DMS 273 treated with DMSO at 0.1 percent for 48 hours (cell line): Measurements from ENCODE around the gene PLCB1.

Source experiments
- DNase-seq: peaks from one replicate; lab custom pipeline; 2025; lab: John Stamatoyannopoulos, UW

Gene PLCB1

DNA sequence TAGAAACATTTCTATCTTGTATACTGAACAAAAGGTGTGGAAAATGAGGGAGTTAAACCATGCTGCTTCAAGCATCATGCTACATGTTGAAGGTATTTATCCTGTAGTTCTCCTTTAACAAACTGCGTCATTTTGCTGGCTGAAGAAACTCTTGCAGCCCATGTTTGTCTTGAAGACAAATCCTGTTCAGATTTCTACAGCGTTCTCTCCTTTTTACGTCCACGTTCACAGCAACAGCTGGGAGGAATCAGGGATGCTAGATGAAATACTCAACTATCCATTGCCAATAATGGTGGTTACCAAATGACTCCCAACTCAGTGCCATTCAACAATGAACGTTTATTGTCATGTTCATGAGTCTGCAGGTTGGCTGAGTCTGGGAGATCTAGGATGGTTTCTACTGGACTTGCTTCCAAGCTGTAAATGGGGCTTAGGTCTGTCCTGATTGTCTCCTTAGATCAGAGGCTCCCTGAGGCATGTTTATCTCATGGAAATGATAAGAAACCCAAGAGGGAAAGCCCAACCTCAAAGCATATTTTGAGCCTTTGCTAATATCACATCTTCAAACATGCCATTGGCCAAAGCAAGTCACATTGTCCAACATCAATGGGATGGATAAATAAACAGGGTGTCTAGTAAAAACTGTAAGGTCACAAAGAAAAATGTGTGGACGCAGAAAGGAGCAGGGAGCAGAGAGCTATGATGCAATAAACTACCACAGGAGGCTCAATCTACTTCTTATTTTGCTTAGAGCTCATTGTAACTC lies 2.7 kb upstream of the PLCB1 start:
- no peak for DNase-seq

GRCh38 chr20:8130840-8131526 lies 1.1 kb upstream of the PLCB1 start:
- no peak for DNase-seq

DNA sequence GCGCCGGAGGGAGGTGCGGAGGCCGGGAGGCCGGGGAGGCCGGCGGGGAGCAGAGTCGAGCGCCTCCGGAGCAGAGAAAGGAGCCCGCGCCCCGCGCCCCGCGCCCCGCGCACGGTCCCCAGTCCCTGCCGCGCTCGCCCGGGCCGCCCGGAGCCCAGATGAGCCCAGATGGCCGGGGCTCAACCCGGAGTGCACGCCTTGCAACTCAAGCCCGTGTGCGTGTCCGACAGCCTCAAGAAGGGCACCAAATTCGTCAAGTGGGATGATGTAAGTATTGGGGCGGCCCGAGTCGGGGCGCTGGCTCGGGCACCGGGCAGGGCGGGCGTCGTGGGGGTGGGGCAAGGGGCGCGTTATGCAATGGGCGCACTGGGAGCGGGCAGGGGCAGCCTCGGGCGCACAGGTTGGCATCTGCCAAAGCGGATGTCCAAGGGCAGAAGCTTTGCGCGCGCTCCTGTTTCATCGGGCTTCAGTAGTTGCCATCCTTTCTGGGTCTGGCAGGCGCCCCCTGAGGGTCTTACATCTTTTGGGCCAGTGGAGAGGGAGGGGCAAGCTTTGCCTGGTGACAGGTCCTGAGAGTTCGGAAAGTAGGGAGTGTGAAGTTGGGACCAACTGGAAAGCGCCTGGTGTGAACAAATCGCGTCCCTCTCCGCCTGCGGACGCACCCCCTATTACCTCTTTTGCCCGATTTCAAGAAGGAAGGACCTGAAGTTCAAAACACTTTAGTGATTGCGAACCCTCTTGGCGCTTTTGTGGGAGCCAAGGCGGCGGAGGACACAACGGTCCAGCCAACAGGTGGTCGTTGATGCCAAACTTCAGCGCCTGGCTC lies 631 bp downstream of the PLCB1 start:
- no peak for DNase-seq

DNA sequence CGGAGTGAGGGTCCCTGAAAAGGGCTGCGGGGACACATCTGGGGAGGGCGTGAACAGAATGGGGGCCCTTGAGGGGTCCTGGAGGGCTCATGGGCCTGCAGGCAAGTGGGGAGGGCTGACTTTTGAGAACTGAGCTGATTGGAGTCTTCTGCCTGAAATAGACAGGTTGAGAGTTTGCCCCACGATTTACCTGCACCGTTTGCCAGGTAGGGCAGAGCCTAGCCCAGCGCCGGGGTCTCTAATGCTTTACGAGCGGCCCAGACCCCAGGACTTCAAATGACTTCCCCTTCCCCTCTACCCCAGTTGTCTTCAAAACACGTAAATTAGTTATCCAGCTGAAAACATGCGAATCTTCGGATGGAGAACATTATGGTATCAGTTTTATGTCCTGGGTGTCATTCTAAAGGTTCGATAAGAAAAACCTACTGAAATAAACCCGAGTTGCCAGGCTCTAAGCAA lies 1.3 kb downstream of the PLCB1 start:
- no peak for DNase-seq

- no peak for DNase-seq
These were observed 1.9 kb downstream of the PLCB1 start for GRCh38 chr20:8133851-8134451.

- no peak for DNase-seq
These were observed 7.8 kb downstream of the PLCB1 start for GRCh38 chr20:8139899-8140298.

DNA sequence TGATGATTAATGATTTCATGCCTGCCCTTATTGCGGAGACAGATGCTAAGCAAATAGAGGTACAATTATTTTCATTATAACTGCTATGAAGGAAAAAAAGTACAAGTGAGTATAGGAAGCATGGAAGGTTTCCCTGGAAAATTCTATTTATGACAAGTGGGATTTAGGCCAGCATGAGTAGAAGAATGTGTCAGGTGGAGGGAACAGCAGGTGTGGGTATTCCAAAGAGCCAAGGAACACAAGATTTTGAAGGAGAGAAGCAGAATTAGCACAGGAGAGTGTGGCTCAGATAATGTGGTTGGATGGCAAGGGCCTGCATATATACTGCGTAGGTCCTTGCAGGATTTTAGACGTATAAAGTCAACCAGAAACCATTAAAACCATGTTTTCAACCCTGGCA lies 11.4 kb downstream of the PLCB1 start:
- no peak for DNase-seq

DNA sequence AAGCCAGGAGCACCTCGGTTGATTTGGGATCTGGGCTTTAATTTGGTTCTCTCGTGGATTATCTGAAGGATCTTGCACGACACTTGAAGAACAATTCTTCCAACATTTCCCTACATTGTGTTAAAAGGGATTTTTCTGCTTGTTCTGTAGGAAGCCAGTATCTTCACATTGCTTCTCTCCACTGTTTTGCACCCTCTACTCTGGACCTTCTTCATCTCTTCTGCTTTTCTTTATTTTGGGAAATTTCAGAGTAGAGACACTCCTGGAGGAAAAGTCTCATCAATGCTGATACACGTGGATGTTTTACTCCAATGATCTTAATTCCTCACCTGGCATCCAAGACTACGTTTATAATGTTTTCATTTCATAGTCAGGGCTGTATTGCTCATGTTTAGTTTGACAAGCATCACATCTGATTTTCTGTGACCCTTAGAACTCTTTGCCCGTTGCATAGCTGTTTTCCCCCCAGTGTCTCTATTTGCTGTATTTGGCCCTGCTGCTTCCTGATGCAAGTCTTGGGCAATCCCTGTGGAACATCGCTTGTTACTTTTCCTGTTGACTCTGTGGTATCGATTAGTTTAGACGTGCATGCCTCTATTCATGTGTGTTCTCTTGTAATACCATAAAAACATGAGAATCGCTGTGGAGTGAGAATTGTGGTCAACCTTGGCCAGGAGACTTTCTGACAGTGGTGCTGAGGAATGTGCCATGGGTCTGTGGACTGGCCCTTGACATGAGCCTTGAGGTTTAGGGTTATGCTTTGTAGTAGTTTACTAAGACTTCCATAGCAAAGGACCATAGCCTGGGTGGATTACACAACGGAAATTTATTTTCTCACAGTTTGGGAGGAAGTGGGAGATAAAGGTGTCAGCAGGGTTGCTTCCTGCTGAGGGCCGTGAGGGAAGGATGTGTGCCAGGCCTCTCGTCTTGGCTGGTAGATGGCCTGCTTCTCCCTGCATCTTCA lies 12.5 kb downstream of the PLCB1 start:
- DNase-seq = no peak

DNA sequence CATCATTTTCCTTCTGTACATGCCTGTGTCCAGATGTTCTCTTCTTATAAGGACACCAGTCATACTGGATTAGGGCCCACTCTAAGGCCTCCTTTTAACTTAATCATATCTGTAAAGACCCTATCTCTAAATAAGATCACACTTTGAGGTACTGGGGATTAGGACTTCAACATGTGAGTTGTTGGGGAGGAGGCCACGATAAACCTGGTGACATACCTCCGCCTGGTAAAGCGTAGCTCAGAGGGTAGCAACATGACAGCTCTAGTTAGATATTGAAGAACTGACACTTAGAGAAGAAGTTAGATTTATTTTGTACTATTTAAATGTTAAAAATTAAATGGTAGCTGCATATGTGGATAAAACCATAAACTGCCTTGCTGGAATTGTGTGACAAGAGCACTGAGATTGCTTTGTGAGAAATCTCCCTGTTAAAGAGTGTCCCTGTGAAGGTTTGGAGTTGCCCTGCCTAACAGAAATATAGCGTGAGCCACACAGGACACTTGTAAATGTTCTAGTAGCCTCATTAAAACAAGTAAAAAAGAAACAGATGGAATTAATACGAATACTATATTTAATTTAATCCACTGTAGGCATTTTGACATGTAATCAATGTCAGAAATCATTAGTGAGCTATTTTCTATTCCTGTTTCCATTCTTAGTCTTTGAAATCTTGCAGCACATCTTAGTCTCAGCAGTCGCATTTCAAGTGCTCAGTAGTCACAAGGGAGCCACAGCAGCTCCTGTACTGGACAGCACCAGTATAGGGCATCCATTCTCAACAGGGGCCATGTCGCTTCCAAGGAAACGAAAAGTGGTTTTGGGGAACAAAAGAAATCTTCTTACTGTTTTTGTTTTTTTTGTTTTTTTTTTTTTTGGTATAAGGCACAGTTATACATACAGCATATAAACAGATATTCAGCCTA lies 13.4 kb downstream of the PLCB1 start:
- DNase-seq = no peak

- no peak for DNase-seq
These were observed 15.4 kb downstream of the PLCB1 start for GRCh38 chr20:8147476-8147875.

GRCh38 chr20:8148501-8148900 lies 16.4 kb downstream of the PLCB1 start:
- DNase-seq = no peak

GRCh38 chr20:8150591-8150990 lies 18.5 kb downstream of the PLCB1 start:
- no peak for DNase-seq

- DNase-seq = no peak
These were observed 19.3 kb downstream of the PLCB1 start for GRCh38 chr20:8151372-8151771.

DNA sequence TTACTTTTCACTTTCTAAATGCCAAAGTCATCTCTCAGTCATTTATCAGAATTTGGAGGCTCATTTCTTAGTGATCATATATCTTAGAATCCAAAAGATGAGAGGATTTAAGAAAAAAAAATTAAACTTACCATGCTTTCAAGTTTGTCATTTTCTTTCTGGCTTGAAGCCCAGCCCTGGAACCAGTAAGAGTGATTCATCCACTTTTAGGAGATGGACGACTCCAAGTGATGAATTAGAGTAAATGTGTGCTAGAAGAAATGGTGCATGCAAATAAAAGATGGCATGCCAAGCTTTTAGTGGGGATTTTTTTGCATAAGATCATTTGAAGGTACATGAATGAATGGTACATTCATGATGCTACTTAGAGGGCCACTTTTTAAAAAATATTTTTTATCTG lies 20.1 kb downstream of the PLCB1 start:
- DNase-seq = no peak

- no peak for DNase-seq
These were observed 20.8 kb downstream of the PLCB1 start for GRCh38 chr20:8152847-8153246.

GRCh38 chr20:8153281-8153908 lies 21.3 kb downstream of the PLCB1 start:
- DNase-seq = no peak

DNA sequence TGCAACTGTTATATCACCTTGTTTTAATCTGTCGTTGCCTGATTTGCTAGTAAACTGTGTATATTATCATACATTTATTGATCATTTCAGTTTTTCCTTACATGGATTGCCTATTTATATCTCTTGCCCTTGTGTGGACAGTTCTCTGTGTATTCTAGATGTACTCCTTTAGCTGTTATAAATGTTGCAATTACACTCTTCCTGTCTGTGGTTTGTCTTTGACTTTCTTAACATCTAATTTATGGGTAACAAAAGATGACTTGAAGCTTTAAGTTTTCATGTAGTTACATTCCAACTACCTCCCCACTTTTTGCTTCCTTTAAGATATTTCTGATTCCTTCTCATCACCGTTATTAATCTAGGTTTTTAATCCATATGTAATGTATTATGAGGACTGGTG lies 22.6 kb downstream of the PLCB1 start:
- no peak for DNase-seq

DNA sequence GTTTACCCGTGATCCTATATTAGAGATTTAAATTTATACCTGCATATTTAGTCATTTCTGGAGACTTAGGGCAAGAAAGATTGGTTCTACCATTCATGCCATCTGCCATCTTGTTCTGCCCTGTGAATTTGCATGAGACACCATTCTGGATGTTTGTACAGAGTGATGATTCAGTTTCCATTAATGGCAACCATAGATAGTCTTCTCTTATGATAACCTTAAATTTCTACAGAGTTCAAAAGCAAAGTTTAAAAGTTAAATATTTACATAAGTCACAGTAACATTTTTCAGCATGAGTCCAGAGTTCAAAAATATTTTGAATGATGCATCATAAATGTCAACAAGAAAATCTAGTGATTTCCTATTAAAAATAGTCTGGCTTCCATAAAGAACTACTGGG lies 23.2 kb downstream of the PLCB1 start:
- no peak for DNase-seq

- DNase-seq = no peak
These were observed 23.7 kb downstream of the PLCB1 start for GRCh38 chr20:8155812-8156211.
